CD4-positive, alpha-beta T cell treated with Interferon gamma for 1 hour (primary cell): ENCODE data around the gene PRRT1.
"Not testable (repeated sequence)": the region's sequence is repeated elsewhere in the genome, so short reads cannot be mapped to it uniquely, and the experiment has no call there.

ENCODE experiments used
- DNase-seq: peaks from one replicate; pipeline ENCODE4 v3.0.0-alpha.2; 2020

PRRT1 gene

DNA sequence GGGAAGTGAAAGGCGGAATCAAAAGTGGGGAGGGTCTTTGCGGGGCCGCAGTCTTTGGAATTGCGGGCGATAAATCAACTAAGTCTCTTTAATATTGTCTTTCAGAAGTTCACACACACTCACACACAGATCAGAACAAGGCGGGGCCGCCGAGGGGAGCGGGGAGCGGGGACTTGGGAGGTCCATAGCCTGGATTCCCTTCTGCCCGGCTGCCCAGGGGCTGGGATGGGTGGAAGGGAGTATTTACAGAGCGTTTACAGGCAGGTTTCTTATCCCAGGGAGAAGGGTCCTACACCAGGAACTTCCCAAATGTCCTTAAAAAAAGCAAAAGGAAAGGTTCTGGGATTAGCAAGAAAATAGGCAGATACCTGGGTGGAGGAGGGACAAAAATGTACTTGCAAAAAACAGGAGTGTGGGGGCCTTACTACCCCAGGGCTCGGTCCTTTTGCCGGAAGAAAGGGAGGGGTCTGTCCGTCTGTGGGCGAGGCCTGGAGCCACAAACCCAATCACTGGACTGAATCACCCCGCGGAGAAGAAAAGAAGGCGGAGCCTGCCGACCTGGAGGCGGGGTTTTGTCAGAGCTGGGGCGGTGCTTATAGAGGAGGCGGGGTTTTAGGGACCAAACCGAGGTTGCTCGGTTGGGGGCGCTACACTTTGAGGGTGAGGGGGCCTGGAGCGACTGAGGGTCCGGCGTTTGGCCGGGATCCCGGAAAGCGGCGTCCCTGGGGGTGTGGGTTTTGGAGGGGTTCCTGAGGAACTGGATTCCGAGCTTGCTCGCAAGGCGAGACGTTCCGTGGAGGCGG, 3.2 kb downstream of the PRRT1 start:
- DNase-seq: peak; percentile 78

DNA sequence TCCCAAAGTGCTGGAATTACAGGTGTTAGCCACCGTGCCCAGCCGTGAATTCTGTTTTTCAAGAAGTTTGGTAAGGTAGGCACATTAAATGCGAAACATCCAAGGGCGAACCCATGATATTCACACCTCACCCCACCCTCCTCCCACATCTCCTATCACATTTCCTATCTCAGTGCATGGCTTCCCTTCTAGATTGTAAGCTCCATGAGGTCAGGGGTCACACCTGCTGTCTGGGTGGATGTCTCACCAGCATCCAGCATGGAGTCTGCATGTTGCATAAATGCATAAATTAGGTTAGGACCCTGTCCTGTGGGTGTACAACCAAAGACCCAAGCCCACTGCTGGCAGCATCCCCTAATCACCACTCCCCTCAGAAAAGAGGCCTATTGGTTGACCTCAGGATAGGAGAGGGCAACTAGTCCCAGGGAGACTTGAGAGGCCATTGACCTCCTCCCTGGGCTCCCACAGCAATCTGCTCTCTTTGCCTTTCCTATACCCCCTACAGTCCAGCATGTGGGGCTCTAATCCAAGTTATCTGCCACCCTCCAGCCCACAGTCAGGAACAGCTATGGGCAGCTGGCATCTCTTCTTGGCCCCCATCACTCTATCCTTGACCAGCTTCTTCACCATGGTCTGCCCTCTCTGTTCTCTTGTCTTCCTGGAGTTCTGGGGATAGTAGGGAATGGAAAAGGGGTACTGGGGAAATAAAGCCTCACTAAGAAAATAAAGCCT, 4.2 kb downstream of the PRRT1 start:
- no peak for DNase-seq

DNA sequence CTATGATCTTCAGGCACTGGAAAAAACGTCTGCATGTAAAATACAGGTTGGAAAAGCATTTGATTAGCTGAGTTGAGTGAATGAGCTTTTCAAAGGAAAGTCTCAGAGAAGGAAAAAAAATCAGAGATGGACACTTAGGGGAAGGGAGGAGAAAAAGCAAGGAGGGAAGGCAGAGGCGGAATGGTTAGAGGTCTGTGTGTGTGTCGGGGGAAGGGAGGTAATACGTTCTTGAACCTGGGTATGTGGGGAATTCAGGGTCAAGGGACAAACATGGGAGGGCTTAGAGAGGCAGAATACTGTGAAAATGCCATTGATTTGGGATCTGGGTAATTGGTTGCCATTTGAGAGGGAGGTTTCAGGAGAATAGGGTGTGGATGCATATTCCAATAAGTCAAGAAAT, 5.1 kb downstream of the PRRT1 start:
- DNase-seq: no peak

DNA sequence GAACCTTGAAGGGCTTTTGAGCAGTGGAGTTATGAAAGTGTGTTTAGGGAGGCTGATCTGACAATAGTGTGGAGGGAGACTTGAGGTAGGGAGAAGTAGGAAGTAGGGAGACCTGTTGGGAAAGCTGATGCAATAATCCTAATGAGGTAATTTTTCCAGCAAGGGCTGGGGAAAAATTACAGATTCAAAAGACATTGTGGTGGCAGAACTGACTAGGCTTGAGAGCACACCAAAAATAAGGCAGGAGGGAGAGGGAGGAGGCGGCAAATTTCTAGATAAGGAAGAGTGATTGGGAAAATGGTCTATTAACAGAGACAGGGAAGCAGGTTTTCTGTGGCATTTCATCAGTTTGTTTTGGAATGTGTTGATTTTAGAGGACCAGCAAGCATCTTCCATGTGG, 5.5 kb downstream of the PRRT1 start:
- no peak for DNase-seq

DNA sequence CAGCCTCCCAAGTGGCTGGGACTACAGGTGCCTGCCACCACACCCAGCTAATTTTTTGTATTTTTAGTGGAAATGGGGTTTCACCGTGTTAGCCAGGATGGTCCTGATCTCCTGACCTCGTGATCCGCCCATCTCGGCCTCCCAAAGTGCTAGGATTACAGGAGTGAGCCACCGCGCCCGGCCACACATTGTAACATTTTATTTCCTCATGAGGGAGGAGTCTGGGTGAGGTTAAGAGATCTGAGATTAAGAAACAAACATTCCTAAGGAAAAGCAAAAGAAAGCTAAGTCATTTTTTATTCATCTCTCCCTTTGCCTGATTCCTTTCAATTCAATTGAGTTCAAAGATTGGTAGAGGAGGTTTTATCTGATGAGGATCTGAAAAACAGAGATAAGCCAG, 7.5 kb downstream of the PRRT1 start:
- DNase-seq: not testable (repeated sequence)

DNA sequence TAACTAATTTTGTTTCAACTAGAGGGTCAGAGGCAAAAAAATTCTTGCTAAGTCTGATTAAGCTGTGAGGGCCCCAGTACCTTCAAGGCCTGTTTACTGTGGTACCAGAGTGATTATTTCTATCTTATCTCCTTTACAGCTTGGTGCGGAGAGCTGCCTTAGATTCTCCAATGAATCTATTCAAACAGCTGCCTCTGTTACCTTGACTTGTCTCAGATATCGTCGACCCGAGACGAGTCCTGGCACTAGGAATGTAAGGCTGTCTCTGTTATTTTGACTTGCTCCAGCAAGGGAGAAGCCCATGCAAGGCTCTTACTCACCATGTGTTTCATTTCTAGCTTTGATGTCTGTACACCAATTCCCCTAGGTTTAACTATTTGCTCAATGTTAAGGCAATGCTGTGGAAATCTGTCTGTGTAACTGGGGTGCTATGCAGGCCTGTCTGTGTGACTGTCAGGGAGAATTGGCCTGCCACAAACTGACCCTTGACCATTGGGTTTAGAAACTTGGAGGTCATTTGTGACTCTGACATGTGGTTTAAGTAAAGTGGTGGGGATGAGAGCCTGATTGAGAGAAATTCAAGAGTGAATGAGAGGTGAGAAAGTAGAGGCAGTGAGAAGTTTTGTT, 11.2 kb downstream of the PRRT1 start:
- DNase-seq: no peak

DNA sequence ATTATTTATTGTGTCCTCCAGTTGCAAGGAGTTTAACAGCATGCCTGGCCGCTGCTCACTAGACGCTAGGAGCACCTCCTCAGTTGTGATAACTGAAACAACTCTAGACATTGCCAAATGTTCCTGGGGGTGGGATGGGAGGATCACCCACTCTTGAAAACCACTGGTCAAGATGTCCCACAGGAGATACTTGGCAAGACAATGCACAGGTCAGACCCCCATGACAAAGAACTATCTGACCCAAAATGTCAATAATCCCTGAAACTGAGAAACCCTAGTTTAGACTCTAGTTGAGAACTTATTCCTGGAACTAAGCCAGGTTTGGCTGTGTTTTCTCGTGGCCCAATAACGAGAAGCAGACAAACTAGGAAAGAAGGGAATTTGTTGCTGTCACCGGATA, 12.1 kb downstream of the PRRT1 start:
- no peak for DNase-seq

DNA sequence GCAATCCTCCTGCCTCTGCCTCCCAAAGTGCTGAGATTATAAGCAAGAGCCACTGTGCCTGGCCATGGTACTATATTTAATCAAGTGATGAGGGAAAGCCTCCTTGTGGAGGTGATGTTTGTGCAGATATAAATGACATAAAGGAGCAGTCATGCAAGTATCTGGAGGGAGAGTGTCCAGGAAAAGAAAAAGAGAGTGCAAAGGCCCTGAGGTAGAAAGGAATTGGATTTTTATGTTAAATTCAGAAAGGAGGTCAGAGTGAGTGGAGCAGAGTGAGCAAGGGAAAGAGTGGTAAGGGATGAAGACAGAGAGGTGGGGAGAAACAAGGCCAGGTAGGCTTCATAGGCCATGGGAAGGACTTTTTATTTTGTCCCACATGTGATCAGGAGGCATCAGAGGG, 14.3 kb downstream of the PRRT1 start:
- no peak for DNase-seq

DNA sequence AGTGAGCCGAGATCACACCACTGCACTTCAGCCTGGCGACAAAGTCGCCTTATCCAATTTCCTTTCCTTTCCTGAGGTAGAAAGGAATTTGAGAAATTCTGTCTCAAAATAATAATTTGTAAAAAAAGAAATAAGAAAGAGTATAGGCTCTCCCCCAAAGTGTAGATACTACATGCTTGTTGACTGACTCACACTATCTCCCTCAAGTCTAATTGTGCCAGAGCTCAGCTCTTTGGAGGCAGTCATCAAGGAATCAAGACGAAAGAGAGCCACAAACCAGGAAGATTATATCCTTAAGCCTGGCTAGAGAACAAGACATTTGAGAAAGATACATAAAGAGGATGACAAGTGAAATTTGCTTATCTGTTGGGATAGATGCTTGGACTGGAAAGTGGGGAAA, 18.0 kb downstream of the PRRT1 start:
- DNase-seq: no peak

DNA sequence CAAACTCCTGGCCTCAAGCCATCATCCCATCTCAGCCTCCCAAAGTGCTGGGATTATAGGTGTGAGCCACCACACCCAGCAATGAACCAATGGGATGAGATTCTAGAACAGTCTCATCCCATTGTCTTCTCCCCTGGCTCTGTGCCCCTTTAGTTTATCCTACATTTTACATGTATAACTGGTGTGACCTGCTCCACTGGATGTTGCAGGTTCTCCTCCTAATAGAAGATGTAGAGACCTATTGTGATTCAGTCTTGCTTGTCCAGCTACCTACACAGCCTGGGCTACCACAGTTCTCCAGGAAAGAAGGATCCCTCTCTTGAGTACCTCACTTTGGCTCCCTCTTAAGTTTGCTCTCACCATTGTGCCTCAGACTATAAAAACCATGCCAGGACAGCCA, 19.6 kb downstream of the PRRT1 start:
- DNase-seq: no peak

DNA sequence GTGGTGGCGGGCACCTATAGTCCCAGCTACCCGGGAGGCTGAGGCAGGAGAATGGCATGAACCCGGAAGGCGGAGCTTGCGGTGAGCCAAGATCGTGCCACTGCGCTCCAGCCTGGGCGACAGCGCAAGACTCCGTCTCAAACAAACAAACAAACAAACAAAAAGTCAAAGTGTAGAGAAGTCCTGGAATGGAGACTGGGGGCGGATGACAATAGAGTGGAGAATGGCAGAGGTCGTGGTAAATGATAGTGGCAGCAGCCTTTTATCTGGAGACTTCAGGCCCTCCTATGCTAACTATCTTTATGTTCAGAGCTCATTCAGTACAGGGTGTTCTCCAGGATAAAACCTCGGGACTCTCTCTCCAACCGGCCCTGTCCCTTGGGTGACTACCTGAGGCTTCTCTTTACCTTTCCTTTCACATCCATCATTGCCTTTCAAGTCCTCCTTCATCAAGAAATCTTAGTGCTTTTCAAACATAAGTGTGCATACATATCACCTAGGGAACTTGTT, 20.2 kb downstream of the PRRT1 start:
- DNase-seq: no peak

DNA sequence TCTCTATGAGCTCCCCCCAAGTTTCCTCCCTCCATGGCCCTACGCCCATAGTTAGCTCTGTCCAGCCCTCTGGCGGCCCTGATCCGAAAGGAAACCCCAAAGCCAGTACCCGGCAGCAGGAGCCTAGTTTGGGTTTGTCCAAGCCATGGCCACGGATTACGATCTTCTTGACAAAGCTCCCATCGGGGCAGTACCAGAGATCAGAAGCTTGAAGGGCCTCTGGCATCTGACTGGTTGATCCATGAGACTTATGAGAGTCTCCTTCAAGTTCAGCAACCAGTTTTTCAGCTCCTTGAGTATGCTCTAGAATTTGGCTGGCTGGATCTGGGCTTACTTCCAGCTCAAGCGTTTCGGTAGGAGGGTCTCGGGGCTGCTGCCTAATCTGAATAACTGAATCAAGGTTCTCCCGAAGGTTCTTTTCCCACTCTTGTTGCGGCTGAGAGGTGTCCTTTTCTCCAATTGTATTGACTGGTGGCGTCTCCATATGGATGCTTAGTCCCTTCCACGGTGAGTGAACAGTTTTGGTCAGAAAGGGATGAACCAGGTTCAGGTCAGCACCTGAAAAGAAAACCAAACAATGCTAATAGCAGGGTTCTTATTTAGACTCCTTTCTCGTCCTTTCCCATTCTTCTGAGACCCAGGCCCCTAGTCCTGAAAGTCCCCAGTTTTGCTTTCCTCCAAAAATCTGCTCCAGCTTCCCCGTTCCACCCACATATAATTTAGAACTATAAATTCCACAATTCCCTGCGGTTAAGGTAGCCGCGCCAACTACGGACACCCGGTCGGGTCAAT, 22.2 kb downstream of the PRRT1 start:
- DNase-seq: no peak

DNA sequence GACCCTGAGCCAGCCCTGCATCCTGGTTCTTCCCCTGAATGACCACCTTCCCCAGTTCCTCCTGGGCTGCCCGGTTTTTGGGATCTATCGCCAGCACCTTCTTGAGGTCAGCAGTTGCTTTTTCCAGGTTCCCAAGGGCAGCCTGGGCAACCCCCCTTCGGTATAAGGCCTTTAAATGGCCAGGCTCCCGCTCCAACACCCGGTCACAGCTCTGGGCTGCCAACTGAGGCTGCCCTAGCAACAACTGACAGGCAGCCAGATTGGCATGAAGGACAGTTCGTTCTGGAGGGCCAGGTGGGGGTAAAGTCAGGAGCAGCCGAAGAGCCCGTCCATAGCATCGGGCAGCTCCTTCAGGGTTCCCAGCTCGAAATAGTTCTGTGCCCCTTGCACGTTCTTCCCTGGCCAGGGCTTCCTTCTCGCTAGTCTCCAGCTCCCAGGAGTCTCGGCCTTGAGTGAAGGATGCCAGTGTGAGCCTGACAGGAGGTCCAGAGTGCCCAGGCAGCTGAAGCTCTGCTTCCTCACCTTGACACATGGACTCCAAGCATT, 22.9 kb downstream of the PRRT1 start:
- no peak for DNase-seq

DNA sequence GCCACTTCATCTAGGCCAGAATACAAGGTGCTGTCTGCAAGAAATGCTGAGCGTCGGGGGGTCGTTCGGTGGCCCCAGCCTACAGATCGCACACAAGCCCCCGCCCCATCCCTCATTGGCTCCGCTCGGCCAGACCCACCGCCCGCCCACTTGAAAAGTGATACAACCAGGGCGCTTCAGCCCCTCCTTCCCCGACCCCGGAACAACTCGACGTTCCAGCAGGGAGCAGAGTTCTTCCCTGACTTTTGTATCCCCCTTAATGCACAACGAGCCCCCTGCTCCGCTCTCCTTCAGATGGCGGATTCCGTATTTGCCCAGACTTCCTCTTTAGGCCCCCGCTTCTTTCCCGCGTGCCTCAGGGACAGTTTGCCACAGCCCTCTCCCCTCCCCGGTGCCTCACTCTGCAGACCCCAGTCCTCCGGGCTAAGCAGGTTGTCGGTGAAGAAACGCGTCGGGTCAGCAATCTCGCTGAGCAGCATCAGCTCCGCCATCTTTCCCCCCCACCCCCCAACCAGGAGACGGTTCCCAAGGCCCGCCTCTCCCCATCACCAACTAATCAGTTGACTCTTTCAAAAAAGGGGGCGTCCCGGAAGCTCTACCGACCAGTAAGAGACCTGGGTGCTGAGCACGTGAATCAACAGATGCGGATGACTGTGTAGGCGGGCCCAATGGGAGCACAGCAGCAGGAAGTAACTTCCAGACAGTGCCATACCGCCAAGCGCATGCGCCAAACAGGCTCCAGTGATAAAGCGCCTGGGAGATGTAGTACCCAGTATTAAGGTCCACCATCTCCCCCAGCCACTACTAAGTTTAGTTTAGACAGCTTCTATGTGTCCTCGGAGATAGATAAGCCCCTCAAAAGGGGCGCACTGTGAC, 23.8 kb downstream of the PRRT1 start, which contains the start of gene ATF6B:
Gene ATF6B (minus strand): TSS at position 530 of the 876 bp plus-strand sequence. CDS start 39 bp downstream, at position 491.
- DNase-seq: peak; percentile 100

DNA sequence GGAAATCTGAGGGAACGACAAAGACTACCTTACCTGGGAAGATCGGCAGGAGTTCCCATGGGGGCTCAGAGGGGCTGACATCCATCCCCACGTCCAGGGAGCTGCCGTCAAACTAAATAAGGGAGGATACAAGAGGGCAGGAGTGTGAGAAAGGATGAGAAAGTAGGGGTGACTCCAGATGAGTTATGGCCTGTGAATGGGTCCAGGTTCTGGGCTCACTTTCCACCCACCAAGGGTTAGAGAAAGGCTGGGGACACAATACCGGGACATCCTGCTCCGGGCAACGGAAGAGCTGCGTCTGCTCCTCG, 24.4 kb downstream of the PRRT1 start:
- no peak for DNase-seq

DNA sequence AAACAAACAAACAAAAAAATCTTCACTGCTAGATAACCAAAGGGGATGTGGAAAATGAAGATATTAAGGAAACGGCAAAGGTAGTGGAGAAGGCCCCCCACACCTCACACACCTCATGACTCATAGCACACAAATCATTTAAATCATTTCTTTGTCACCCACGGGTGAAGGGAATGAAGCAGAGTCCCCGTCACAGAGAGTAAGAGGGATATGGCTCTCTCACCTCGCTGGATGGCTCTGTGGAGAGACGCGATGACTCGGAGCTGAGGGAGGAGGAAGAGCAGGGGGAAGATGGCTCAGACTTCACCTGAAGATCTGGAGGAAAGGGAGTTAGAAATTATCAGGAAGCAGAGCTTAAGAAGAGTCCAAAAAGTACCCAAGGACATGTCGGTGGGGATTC, 24.9 kb downstream of the PRRT1 start:
- no peak for DNase-seq

DNA sequence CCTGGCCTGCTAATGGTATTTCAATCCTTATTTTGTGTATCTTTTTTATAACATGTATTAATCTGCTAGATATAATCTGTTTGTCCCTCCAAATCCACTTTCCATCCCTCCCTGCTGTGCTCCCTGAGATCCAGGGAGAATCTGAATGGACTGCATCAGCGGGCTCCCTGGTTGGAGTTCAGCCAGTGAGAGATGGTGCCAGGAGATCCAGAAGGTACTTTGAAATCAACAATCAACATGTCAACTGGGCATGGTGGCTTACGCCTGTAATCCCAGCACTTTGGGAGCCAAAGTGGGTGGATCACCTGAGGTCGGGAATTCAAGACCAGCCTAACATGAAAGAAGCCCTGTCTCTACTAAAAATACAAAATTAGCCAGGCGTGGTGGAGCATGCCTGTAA, 28.1 kb downstream of the PRRT1 start:
- no peak for DNase-seq

DNA sequence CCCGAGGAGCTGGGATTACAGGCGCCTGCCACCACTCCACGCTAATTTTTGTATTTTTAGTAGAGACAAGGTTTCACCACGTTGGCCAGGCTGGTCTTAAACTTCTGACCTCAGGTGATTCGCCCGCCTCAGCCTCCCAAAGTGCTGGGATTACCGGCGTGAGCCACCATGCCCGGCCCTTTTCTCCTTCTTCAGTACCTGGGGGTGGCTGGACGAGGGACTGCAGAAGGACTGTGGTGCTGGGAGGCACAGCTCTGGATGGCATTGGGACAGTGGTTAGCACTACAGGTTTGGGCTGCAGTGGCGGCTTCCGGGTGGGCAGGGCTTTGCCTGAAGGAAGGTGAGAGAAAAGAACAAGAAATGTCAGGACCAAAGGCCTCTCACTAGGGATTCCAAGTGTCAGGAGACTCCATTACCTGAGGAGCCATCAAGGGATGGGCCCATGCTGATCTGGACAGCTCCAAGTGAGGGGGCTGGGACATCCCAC, 31.1 kb downstream of the PRRT1 start:
- no peak for DNase-seq

DNA sequence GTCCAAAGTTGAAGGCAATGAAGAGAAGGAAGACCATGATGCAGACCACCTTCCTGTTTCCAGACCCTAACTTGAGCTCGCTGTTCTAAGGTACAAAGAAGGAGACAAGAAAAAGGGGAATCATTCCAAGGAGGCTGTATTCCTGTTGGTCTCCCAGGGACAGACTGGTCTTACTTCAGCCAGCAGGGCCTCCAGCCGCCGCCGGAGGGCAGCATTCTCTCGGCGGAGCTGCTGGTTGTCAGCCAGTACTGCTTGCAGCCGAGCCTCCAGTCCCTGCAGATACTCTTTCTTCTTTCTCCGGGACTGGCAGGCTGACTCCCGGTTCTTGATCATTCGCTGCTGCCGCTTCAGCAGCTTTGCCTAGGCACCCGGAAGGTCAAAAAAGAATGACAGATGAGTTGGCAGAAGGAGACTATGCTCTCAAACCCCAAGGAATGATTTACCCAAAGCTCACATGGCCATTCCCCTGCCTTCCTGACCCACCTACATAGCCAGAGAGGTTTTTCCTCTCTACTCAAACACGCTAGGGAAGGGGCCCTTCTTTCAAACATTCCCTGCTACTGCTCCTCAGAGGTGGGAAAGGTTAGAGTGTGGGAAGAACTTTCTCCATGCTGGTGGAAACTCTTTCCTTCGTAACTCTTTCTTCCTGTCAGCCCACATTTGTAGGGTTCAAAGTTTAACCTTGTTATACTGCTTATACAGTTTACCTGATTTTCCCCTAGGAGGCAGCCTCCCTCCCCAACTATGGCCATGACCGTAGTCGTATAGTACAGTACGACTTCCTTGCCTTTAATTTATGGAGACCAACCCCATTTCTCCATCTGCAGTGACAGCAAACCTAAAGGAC, 32.7 kb downstream of the PRRT1 start:
- DNase-seq: peak; percentile 73

DNA sequence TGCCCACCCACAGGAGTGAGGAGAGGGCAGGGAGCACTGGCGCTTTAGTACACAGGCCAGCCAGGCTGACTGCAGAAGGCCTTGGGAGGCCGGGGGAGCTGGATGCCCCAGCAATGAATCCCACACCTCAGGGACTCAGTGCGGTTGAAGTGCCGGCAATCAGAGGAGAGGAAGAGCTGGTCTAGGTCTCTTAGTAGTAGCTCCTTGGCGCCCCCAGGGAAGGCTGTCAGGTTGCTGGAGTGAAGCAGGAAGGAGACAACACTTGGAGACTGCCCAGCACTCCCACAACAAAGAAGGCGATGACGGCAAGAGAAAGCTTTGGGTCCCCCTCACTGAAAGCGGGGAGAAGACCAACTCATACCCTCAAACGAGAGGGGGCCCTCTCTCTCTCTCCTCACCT, 34.3 kb downstream of the PRRT1 start:
- no peak for DNase-seq

DNA sequence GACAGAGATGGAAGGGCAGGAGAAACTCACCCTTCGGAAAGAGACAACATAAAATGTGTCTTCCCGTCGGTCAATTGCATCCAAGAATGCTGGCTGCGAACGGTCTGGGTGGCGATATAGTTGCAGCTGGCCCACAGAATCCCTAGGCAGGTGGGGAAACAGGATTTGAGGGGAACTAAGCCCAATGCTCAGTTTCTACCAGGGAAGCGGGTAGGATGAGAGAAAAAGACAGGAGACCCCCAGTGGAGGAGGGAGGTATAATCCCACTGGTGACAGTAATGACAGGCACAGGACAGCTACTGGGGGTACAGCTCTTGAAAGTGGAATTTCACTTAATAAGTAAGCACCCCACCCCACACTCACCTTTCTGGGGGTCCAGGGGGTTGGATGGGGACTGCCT, 35.1 kb downstream of the PRRT1 start:
- DNase-seq: no peak
